ENCODE results near the gene CASP5. TPM values are rescaled to one million over a fixed set of nuclear protein-coding genes. Genes with fewer than 3 reads are reported as not detected.
A peak's percentile ranks its signal among the peaks of the same experiment; 100 is the strongest.

Gene CASP5
- total and polyA plus RNA-seq, 8 donors = 0.45 to 4.3 (median 0.81) TPM; not detected in 5

GRCh38 chr11:105033781-105034180 lies 10.8 kb upstream of the CASP5 start:
- H3K4me3 ChIP-seq = peak overlapping the region; percentile 30 to 44 (median 39)
- H3K9me3 ChIP-seq = no peaks in the 10 kb centered on the region
- intact Hi-C loops (cut with DNase I; ENCODE audit: low total_unique reads) = no loop called here
- DNase-seq = no peak
- peaks cover 0 to 42% (median 17%) of the 10 kb centered on the region in 4 donors for H3K4me1 ChIP-seq
- H3K36me3 ChIP-seq = peaks cover 0 to 26% (median 25%) of the 10 kb centered on the region in 4 donors
- TF ChIP-seq POLR2AphosphoS5 (IDR thresholded peaks at IDR 0.05) (no peak), EP300 (IDR thresholded peaks at IDR 0.05) (no peak), CTCF (IDR thresholded peaks at IDR 0.05) (no peak), POLR2A (IDR thresholded peaks at IDR 0.05) (no peak)
- H3K27ac ChIP-seq = peak overlapping the region in 3 of 5 donors; percentile 79 to 87 (median 83)
- WGBS, 5 donors = 73 to 95% (median 81%) methylated on average over 1 of the region's 1 CpG
- no peaks in the 10 kb centered on the region for H3K27me3 ChIP-seq

- intact Hi-C loops (cut with DNase I; ENCODE audit: low total_unique reads) = no loop called here
- H3K4me3 ChIP-seq = peak overlapping the region in 2 of 4 donors; percentile 35 to 44
- 74 to 97% (median 82%) methylated on average over 2 to 3 of the region's 3 CpGs for WGBS, 5 donors
- H3K36me3 ChIP-seq = peaks cover 0 to 30% (median 29%) of the 10 kb centered on the region in 4 donors
- peak overlapping the region in 1 of 5 donors; percentile 83 for H3K27ac ChIP-seq
- no peaks in the 10 kb centered on the region for H3K27me3 ChIP-seq
- peaks cover 0 to 42% (median 17%) of the 10 kb centered on the region in 4 donors for H3K4me1 ChIP-seq
- no peak for DNase-seq
- no peak for TF ChIP-seq POLR2A (IDR thresholded peaks at IDR 0.05)
- TF ChIP-seq CTCF (IDR thresholded peaks at IDR 0.05) = no peak
- no peak for TF ChIP-seq POLR2AphosphoS5 (IDR thresholded peaks at IDR 0.05)
- no peak for TF ChIP-seq EP300 (IDR thresholded peaks at IDR 0.05)
- no peaks in the 10 kb centered on the region for H3K9me3 ChIP-seq
These were observed 10.4 kb upstream of the CASP5 start for GRCh38 chr11:105033343-105033742.

GRCh38 chr11:105032495-105032894 lies 9.5 kb upstream of the CASP5 start:
- H3K27me3 ChIP-seq = no peaks in the 10 kb centered on the region
- peak overlapping the region in 2 of 4 donors; percentile 1 to 44 for H3K4me3 ChIP-seq
- no peaks in the 10 kb centered on the region for H3K9me3 ChIP-seq
- TF ChIP-seq POLR2A (IDR thresholded peaks at IDR 0.05) (no peak), EP300 (IDR thresholded peaks at IDR 0.05) (no peak), POLR2AphosphoS5 (IDR thresholded peaks at IDR 0.05) (no peak), CTCF (IDR thresholded peaks at IDR 0.05) (no peak)
- no peak for DNase-seq
- peaks cover 0 to 39% (median 33%) of the 10 kb centered on the region in 4 donors for H3K36me3 ChIP-seq
- WGBS, 5 donors = 76 to 93% (median 85%) methylated on average over 2 of the region's 2 CpGs
- intact Hi-C loops (cut with DNase I; ENCODE audit: low total_unique reads) = no loop called here
- H3K27ac ChIP-seq = no peak overlapping the region
- peaks cover 0 to 42% (median 17%) of the 10 kb centered on the region in 4 donors for H3K4me1 ChIP-seq

- no peak for TF ChIP-seq POLR2A (IDR thresholded peaks at IDR 0.05)
- TF ChIP-seq POLR2AphosphoS5 (IDR thresholded peaks at IDR 0.05) = no peak
- no peak for TF ChIP-seq CTCF (IDR thresholded peaks at IDR 0.05)
- no peak for TF ChIP-seq EP300 (IDR thresholded peaks at IDR 0.05)
- WGBS, 5 donors = 64 to 69% (median 66%) methylated on average over 3 of the region's 3 CpGs
- Histone ChIP-seq H3K9me3 (no peaks in the 10 kb centered on the region), H3K27me3 (no peaks in the 10 kb centered on the region), H3K36me3 (peaks cover 0 to 67% (median 51%) of the 10 kb centered on the region in 4 donors), H3K4me3 (no peak overlapping the region), H3K4me1 (peaks cover 0 to 20% (median under 1%) of the 10 kb centered on the region in 4 donors), H3K27ac (no peak overlapping the region)
- no peak for DNase-seq
- intact Hi-C loops (cut with DNase I; ENCODE audit: low total_unique reads) = no loop called here
These were observed 4.7 kb upstream of the CASP5 start for GRCh38 chr11:105027678-105028077.
